Uterus (tissue), 4 donors: ENCODE measurements around the gene BRAF. TPM values are rescaled to one million over a fixed set of nuclear protein-coding genes. Genes with fewer than 3 reads are reported as not detected.
"Not testable (repeated sequence)": the region's sequence is repeated elsewhere in the genome, so short reads cannot be mapped to it uniquely, and the experiment has no call there.

ENCODE experiments used
- DNase-seq, 2 donors: peaks; one replicate each; pipeline ENCODE4 v3.0.0-alpha.2; 2019 to 2020
- H3K27ac ChIP-seq, 2 donors: fragments of 200-600 bp; sonication (generic); 1 replicate in 1 of 2; 2 replicates in 1 of 2; pipeline ENCODE4 v1.5.1; 2016 to 2018
- H3K27me3 ChIP-seq, 2 donors: fragments of 200-600 bp; sonication (generic); one replicate each; pipeline ENCODE4 v1.5.1; 2018 to 2019; ENCODE audit warnings: control low read depth in 1 of 2
- H3K36me3 ChIP-seq, 2 donors: fragments of 200-600 bp; sonication (generic); one replicate each; pipeline ENCODE4 v1.5.1; 2019; ENCODE audit warnings: control low read depth in 1 of 2
- H3K4me1 ChIP-seq, 2 donors: fragments of 200-600 bp; sonication (generic); one replicate each; pipeline ENCODE4 v1.5.1; 2018 to 2019; ENCODE audit warnings: control low read depth in 1 of 2
- H3K4me3 ChIP-seq, 2 donors: fragments of 200-600 bp; sonication (generic); 1 replicate in 1 of 2; 2 replicates in 1 of 2; pipeline ENCODE4 v1.5.1; 2018 to 2019; ENCODE audit warnings: mild to moderate bottlenecking in 1 of 2
- H3K9me3 ChIP-seq, 2 donors: fragments of 200-600 bp; sonication (generic); one replicate each; pipeline ENCODE4 v1.5.1; 2019; ENCODE audit warnings: control low read depth in 1 of 2
- CTCF ChIP-seq, 4 experiments: fragments of 200-600 bp in 2 of 4; fragments of 450-650 bp in 2 of 4; sonication (generic) in 2 of 4; IDR thresholded peaks; one replicate each; pipeline ENCODE4 v1.5.1; 2016 to 2019; ENCODE audit warnings: antibody characterized with exemption in 4 of 4, mild to moderate bottlenecking in 2 of 4, moderate library complexity in 1 of 4
- POLR2A ChIP-seq, 2 donors: fragments of 450-650 bp; IDR thresholded peaks; one replicate each; pipeline ENCODE4 v1.6.1; 2016; ENCODE audit warnings: antibody characterized with exemption in 2 of 2, mild to moderate bottlenecking in 1 of 2, moderate library complexity in 1 of 2
- intact Hi-C: fragments of 100-400 bp; cut with DNase I; formaldehyde crosslinking; loops from one replicate; pipeline ENCODE4 v1.15.1; 2023; ENCODE audit warnings: low total_unique reads
- total RNA-seq, 4 donors: library from RNA; depleted of rRNA in 3 of 4; stranded (reverse); fragments of >200 nt in 3 of 4; gene quantifications; one replicate each; pipeline versions ENCODE4 v1.1.0 to v1.2.4, GENCODE V29; 2014 to 2023
- donor health status: DM: yes; HTN: yes; CAD: no.

Gene BRAF
- total RNA-seq, 4 donors from 2014 or later = 42.6 to 76.8 (median 66.5) TPM

DNA sequence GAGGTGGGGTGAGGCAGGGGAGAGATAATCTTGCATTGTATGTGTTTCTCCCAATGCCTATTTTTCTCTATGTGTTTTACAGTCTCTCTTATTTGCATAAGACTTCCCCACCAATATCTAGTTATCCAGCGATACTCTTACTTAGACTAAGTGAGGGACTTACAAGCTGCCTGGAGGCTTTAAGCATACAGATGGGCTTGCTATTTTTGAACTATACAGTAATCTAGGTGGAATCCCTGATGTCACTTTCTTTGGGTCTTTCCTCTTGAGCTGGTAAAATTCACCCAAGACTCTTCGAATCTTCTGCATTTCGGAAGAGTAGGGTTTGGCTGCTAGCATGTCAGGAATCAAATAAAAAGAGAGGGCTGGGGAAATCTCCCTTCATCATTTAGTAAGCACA, 151.6 kb downstream of the BRAF start:
- Histone ChIP-seq H3K4me1 (no peaks in the 10 kb centered on the region), H3K9me3 (no peaks in the 10 kb centered on the region), H3K4me3 (no peak overlapping the region), H3K36me3 (no peaks in the 10 kb centered on the region), H3K27me3 (no peaks in the 10 kb centered on the region), H3K27ac (no peak overlapping the region)
- no peak for TF ChIP-seq POLR2A (IDR thresholded peaks at IDR 0.05)
- TF ChIP-seq CTCF (IDR thresholded peaks at IDR 0.05) = no peak
- intact Hi-C loops = no loop called here
- no peak for DNase-seq

GRCh38 chr7:140771826-140772225, 152.9 kb downstream of the BRAF start:
- intact Hi-C loops = no loop called here
- Histone ChIP-seq H3K9me3 (no peaks in the 10 kb centered on the region), H3K4me3 (no peak overlapping the region), H3K27ac (no peak overlapping the region), H3K36me3 (no peaks in the 10 kb centered on the region), H3K27me3 (no peaks in the 10 kb centered on the region), H3K4me1 (no peaks in the 10 kb centered on the region)
- TF ChIP-seq CTCF (IDR thresholded peaks at IDR 0.05) (no peak), POLR2A (IDR thresholded peaks at IDR 0.05) (no peak)
- DNase-seq = no peak

GRCh38 chr7:140769852-140770251, 154.9 kb downstream of the BRAF start:
- no peak for DNase-seq
- TF ChIP-seq POLR2A (IDR thresholded peaks at IDR 0.05) (no peak), CTCF (IDR thresholded peaks at IDR 0.05) (no peak)
- Histone ChIP-seq H3K4me3 (no peak overlapping the region), H3K36me3 (no peaks in the 10 kb centered on the region), H3K4me1 (no peaks in the 10 kb centered on the region), H3K27me3 (no peaks in the 10 kb centered on the region), H3K27ac (no peak overlapping the region), H3K9me3 (no peaks in the 10 kb centered on the region)
- intact Hi-C loops = no loop called here

GRCh38 chr7:140767418-140767817, 157.3 kb downstream of the BRAF start:
- H3K36me3 ChIP-seq = no peaks in the 10 kb centered on the region

GRCh38 chr7:140765441-140765840, 159.3 kb downstream of the BRAF start:
- DNase-seq, H3K4me3 ChIP-seq, intact Hi-C loops, H3K4me1 ChIP-seq, H3K36me3 ChIP-seq, H3K9me3 ChIP-seq, H3K27ac ChIP-seq, H3K27me3 ChIP-seq: not testable (repeated sequence)

More at GRCh38 chr7:140767418-140767817, 157.3 kb downstream of the BRAF start:
- H3K27ac ChIP-seq = no peak overlapping the region
- no peaks in the 10 kb centered on the region for H3K27me3 ChIP-seq
- H3K4me1 ChIP-seq = no peaks in the 10 kb centered on the region
- H3K9me3 ChIP-seq = no peaks in the 10 kb centered on the region
- no peak overlapping the region for H3K4me3 ChIP-seq
- DNase-seq = no peak
- TF ChIP-seq POLR2A (IDR thresholded peaks at IDR 0.05) (no peak), CTCF (IDR thresholded peaks at IDR 0.05) (no peak)
- intact Hi-C loops = no loop called here

DNA sequence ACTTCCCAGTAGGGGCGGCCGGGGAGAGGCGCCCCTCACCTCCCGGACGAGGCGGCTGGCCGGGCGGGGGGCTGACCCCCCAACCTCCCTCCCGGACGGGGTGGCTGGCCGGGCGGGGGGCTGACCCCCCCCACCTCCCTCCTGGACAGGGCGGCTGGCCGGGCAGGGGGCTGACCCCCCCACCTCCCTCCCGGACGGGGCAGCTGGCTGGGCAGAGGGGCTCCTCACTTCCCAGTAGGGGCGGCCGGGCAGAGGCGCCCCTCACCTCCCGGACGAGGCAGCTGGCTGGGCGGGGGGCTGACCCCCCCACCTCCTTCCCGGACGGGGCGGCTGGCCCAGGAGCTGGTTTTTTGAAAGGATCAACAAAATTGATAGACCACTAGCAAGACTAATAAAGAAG, 161.6 kb downstream of the BRAF start:
- H3K36me3 ChIP-seq, DNase-seq, H3K9me3 ChIP-seq, intact Hi-C loops, H3K27me3 ChIP-seq, H3K4me3 ChIP-seq, H3K27ac ChIP-seq, H3K4me1 ChIP-seq: not testable (repeated sequence)

- H3K9me3 ChIP-seq, DNase-seq, H3K27ac ChIP-seq, intact Hi-C loops, H3K36me3 ChIP-seq, H3K27me3 ChIP-seq, H3K4me3 ChIP-seq, H3K4me1 ChIP-seq: not testable (repeated sequence)
Observed at GRCh38 chr7:140761375-140761774, 163.4 kb downstream of the BRAF start.
